Putamen (tissue), 1 donor: ENCODE data around the gene CHIA.

Experiments
- DNase-seq: peaks from one replicate; pipeline ENCODE4 v3.0.0-alpha.2; 2016; ENCODE audit warnings: low spot score

Gene CHIA

GRCh38 chr1:111366256-111366655, 75.6 kb downstream of the CHIA start:
- DNase-seq: no peak

GRCh38 chr1:111369177-111369576, 78.5 kb downstream of the CHIA start:
- no peak for DNase-seq

- DNase-seq: no peak
Measured at GRCh38 chr1:111369645-111370044, 79.0 kb downstream of the CHIA start.
